H1 (cell line): Measurements from ENCODE around the gene VPS51. TPM values are rescaled to one million over a fixed set of nuclear protein-coding genes. Genes with fewer than 3 reads are reported as not detected.

Experiments used
- CTCF ChIA-PET: fragments of 300-600 bp; sonication (Branson Sonifier 250); formaldehyde crosslinking; loops from one replicate; lab custom pipeline; 2021; ENCODE audit not compliant: partially characterized antibody; lab: Charles Lee
- POLR2A ChIA-PET: fragments of 300-600 bp; sonication (Branson Sonifier 250); formaldehyde crosslinking; loops from one replicate; lab custom pipeline; 2021; ENCODE audit warnings: inconsistent platforms; ENCODE audit not compliant: partially characterized antibody; lab: Charles Lee
- DNase-seq, 2 experiments: peaks; one replicate each; pipeline versions ENCODE4 v3.0.0 to v3.0.0-alpha.2; 2010 to 2022; ENCODE audit warnings: low spot score in 2 of 2, low read depth in 1 of 2, mixed read lengths in 1 of 2
- FAIRE-seq: peaks from 2 replicates; lab custom pipeline; 2011; peaks lifted over from hg19 to GRCh38; lab: Jason Lieb, UNC
- H2AFZ ChIP-seq: 2 replicates; pipeline ENCODE4 v1.8.1; 2012; ENCODE audit warnings: low read length, inconsistent platforms
- H2AK5ac ChIP-seq: 2 replicates; pipeline ENCODE4 v1.6.1; 2013; ENCODE audit warnings: low read depth, low read length
- H2BK120ac ChIP-seq: replicated peaks from 2 replicates; pipeline ENCODE3; 2013; ENCODE audit warnings: low read depth, low read length, inconsistent platforms
- H2BK12ac ChIP-seq: 2 replicates; pipeline ENCODE4 v1.6.1; 2013; ENCODE audit warnings: low read depth, low read length
- H2BK15ac ChIP-seq: 2 replicates; pipeline ENCODE4 v1.6.1; 2013; ENCODE audit warnings: low read length
- H2BK20ac ChIP-seq: 2 replicates; pipeline ENCODE4 v1.6.1; 2013; ENCODE audit warnings: low read length
- H2BK5ac ChIP-seq: 2 replicates; pipeline ENCODE4 v1.6.1; 2013; ENCODE audit warnings: low read depth, low read length
- H3K14ac ChIP-seq: 2 replicates; pipeline ENCODE4 v1.6.1; 2013; ENCODE audit warnings: inconsistent platforms; ENCODE audit not compliant: insufficient read length
- H3K18ac ChIP-seq: 2 replicates; pipeline ENCODE4 v1.6.1; 2013; ENCODE audit warnings: low read length; ENCODE audit errors: extremely low read depth
- H3K23ac ChIP-seq: 2 replicates; pipeline ENCODE4 v1.6.1; 2013; ENCODE audit warnings: inconsistent platforms; ENCODE audit not compliant: insufficient read length
- H3K23me2 ChIP-seq: 2 replicates; pipeline ENCODE4 v1.6.1; 2013; ENCODE audit warnings: low read depth, low read length
- H3K27ac ChIP-seq: 2 replicates; pipeline ENCODE4 v1.6.1; 2011; ENCODE audit warnings: low read depth, low read length, inconsistent platforms
- H3K27me3 ChIP-seq, 4 experiments: replicated peaks in 1 of 4; 1 replicate in 1 of 4; 2 replicates in 3 of 4; pipeline versions ENCODE4 v1.6.1 to v1.8.1; 2011 to 2013; ENCODE audit warnings: low read length in 3 of 4, mild to moderate bottlenecking in 3 of 4, inconsistent platforms in 2 of 4, mixed read lengths in 2 of 4, moderate library complexity in 1 of 4; ENCODE audit not compliant: control insufficient read depth in 3 of 4, insufficient read depth in 3 of 4; ENCODE audit errors: extremely low read depth in 1 of 4
- H3K36me3 ChIP-seq, 4 experiments: 2 replicates each; pipeline versions ENCODE4 v1.6.1 to v1.8.1; 2011 to 2013; ENCODE audit warnings: mild to moderate bottlenecking in 4 of 4, low read length in 3 of 4, moderate library complexity in 2 of 4, control low read depth in 1 of 4, inconsistent platforms in 1 of 4; ENCODE audit not compliant: insufficient read depth in 4 of 4, control insufficient read depth in 2 of 4
- H3K4ac ChIP-seq: replicated peaks from 2 replicates; pipeline ENCODE3; 2013; ENCODE audit warnings: low read length, low read depth, mixed read lengths, inconsistent platforms; ENCODE audit not compliant: insufficient read length
- H3K4me1 ChIP-seq, 4 experiments: replicated peaks in 1 of 4; 1 replicate in 1 of 4; 2 replicates in 3 of 4; pipeline versions ENCODE4 v1.6.1 to v1.8.1; 2011 to 2013; ENCODE audit warnings: low read length in 3 of 4, inconsistent platforms in 2 of 4, mixed read lengths in 1 of 4; ENCODE audit not compliant: insufficient read depth in 4 of 4, control insufficient read depth in 3 of 4
- H3K4me2 ChIP-seq, 2 experiments: 2 replicates each; pipeline versions ENCODE4 v1.6.1 to v1.8.1; 2011 to 2013; ENCODE audit warnings: low read depth in 2 of 2, low read length in 2 of 2, control low read depth in 1 of 2, inconsistent platforms in 1 of 2, mild to moderate bottlenecking in 1 of 2; ENCODE audit not compliant: insufficient read depth in 1 of 2
- H3K4me3 ChIP-seq, 4 experiments: fragments of 200-600, 300-600 bp in 1 of 4; sonication (generic), shearing (Covaris generic), sonication (Bioruptor Twin) in 1 of 4; 2 replicates each; pipeline versions ENCODE4 v1.5.1 to v1.8.1; 2011 to 2016; ENCODE audit warnings: low read length in 4 of 4, low read depth in 3 of 4, control low read depth in 2 of 4, inconsistent platforms in 2 of 4, mild to moderate bottlenecking in 2 of 4, mixed read lengths in 1 of 4, moderate library complexity in 1 of 4; ENCODE audit not compliant: insufficient read depth in 2 of 4; ENCODE audit errors: extremely low read depth in 1 of 4
- H3K56ac ChIP-seq: replicated peaks from 2 replicates; pipeline ENCODE3; 2013; ENCODE audit warnings: low read depth, mild to moderate bottlenecking, mixed read lengths, low read length, inconsistent platforms; ENCODE audit not compliant: insufficient read length
- H3K79me1 ChIP-seq: 2 replicates; pipeline ENCODE4 v1.6.1; 2013; ENCODE audit warnings: low read depth, low read length, control low read depth
- H3K79me2 ChIP-seq, 2 experiments: 2 replicates each; pipeline versions ENCODE4 v1.6.1 to v1.8.1; 2012 to 2013; ENCODE audit warnings: low read length in 2 of 2, mild to moderate bottlenecking in 2 of 2, inconsistent platforms in 1 of 2; ENCODE audit not compliant: insufficient read depth in 2 of 2, control insufficient read depth in 1 of 2
- H3K9ac ChIP-seq, 4 experiments: replicated peaks in 1 of 4; 1 replicate in 1 of 4; 2 replicates in 3 of 4; pipeline versions ENCODE4 v1.6.1 to v1.8.1; 2011 to 2013; ENCODE audit warnings: low read depth in 3 of 4, low read length in 3 of 4, control low read depth in 2 of 4, mild to moderate bottlenecking in 2 of 4, moderate library complexity in 2 of 4, inconsistent platforms in 1 of 4; ENCODE audit errors: extremely low read depth in 1 of 4
- H3K9me3 ChIP-seq, 2 experiments: 2 replicates each; pipeline versions ENCODE4 v1.6.1 to v1.8.1; 2012 to 2013; ENCODE audit warnings: mild to moderate bottlenecking in 2 of 2, moderate library complexity in 2 of 2, control low read depth in 1 of 2, inconsistent platforms in 1 of 2, low read depth in 1 of 2, low read length in 1 of 2, mixed read lengths in 1 of 2; ENCODE audit not compliant: insufficient read depth in 2 of 2
- H4K20me1 ChIP-seq, 2 experiments: replicated peaks in 1 of 2; 2 replicates each; pipeline versions ENCODE3 to v1.8.1; 2011 to 2013; ENCODE audit warnings: inconsistent platforms in 2 of 2, low read length in 2 of 2, mild to moderate bottlenecking in 1 of 2; ENCODE audit not compliant: insufficient read depth in 2 of 2, control insufficient read depth in 1 of 2
- H4K5ac ChIP-seq: 2 replicates; pipeline ENCODE4 v1.6.1; 2013; ENCODE audit warnings: low read length, low read depth, mixed read lengths, inconsistent platforms; ENCODE audit not compliant: insufficient read length
- H4K8ac ChIP-seq: 2 replicates; pipeline ENCODE4 v1.8.0; 2013; ENCODE audit warnings: mild to moderate bottlenecking, moderate library complexity, low read length, inconsistent platforms; ENCODE audit not compliant: insufficient read depth; ENCODE audit errors: extremely low read depth
- H4K91ac ChIP-seq: replicated peaks from 2 replicates; pipeline ENCODE3; 2013; ENCODE audit warnings: low read length, mixed read lengths, inconsistent platforms; ENCODE audit not compliant: insufficient read length
- CHD2 ChIP-seq: IDR thresholded peaks from 2 replicates; pipeline ENCODE4 v1.6.1; 2012; ENCODE audit warnings: low read length, improper control_type of control experiment
- CTCF ChIP-seq, 3 experiments: IDR thresholded peaks; 1 replicate in 2 of 3; 2 replicates in 1 of 3; pipeline versions ENCODE4 v1.5.1 to v1.6.1; 2011; ENCODE audit warnings: low read length in 3 of 3, mild to moderate bottlenecking in 3 of 3, inconsistent platforms in 2 of 3, low read depth in 1 of 3, moderate library complexity in 1 of 3; ENCODE audit not compliant: insufficient read depth in 1 of 3; ENCODE audit errors: control extremely low read depth in 1 of 3
- FOSL1 ChIP-seq: IDR thresholded peaks from 2 replicates; pipeline ENCODE4 v1.6.1; 2011; ENCODE audit warnings: mild to moderate bottlenecking, low read depth, low read length, moderate library complexity; ENCODE audit not compliant: insufficient read depth
- KDM5A ChIP-seq: fragments of 200-600 bp; IDR thresholded peaks from 2 replicates; pipeline ENCODE4 v1.7.1; 2012; ENCODE audit warnings: mild to moderate bottlenecking, low read length, inconsistent platforms, mixed read lengths
- MAFK ChIP-seq: IDR thresholded peaks from 2 replicates; pipeline ENCODE4 v1.6.1; 2012; ENCODE audit warnings: low read depth, mild to moderate bottlenecking, improper control_type of control experiment, low read length
- POLR2A ChIP-seq, 2 experiments: IDR thresholded peaks; 1 replicate in 1 of 2; 2 replicates in 1 of 2; pipeline ENCODE4 v1.6.1; 2011; ENCODE audit warnings: low read depth in 2 of 2, low read length in 2 of 2, mild to moderate bottlenecking in 2 of 2; ENCODE audit errors: control extremely low read depth in 1 of 2
- RFX5 ChIP-seq: IDR thresholded peaks from 2 replicates; pipeline ENCODE4 v1.6.1; 2011; ENCODE audit warnings: low read depth, low read length, improper control_type of control experiment, borderline replicate concordance
- SIRT6 ChIP-seq: IDR thresholded peaks from one replicate; pipeline ENCODE4 v1.7.1; 2012; ENCODE audit warnings: low read length, inconsistent platforms
- SIX5 ChIP-seq: IDR thresholded peaks from 2 replicates; pipeline ENCODE4 v1.6.1; 2011; ENCODE audit warnings: mild to moderate bottlenecking, low read depth, low read length
- SRF ChIP-seq: IDR thresholded peaks from 2 replicates; pipeline ENCODE4 v1.6.1; 2011; ENCODE audit warnings: mild to moderate bottlenecking, low read depth, low read length, moderate library complexity
- TBP ChIP-seq: IDR thresholded peaks from 2 replicates; pipeline ENCODE4 v1.6.1; 2011; ENCODE audit warnings: low read depth, low read length, improper control_type of control experiment
- USF2 ChIP-seq: IDR thresholded peaks from 2 replicates; pipeline ENCODE4 v1.6.1; 2011; ENCODE audit warnings: low read length, improper control_type of control experiment
- polyA plus RNA-seq, 7 experiments: library from polyadenylated mRNA; depleted of rRNA in 3 of 7; stranded (reverse) in 5 of 7; unstranded in 2 of 7; fragments of >200 nt in 5 of 7; fragments of 200-250 nt in 2 of 7; gene quantifications; 1 replicate in 5 of 7; 2 replicates in 1 of 7; 4 replicates in 1 of 7; pipeline versions ENCODE4 v1.2.1 to v1.2.3, GENCODE V29; 2011 to 2013; ENCODE audit warnings: missing spikeins in 2 of 7, mixed read lengths in 2 of 7
- total RNA-seq: library from RNA; stranded (reverse); fragmentation: NEBNext Ultra II Directional; extraction: Animal tissue kit (Norgen Biotek cat#: 25700); gene quantifications from 2 replicates; pipeline ENCODE4 v1.2.1, GENCODE V29; 2021

VPS51 gene
- total and polyA plus RNA-seq, 2 of the 8 experiments (the other 6 are each of a cell fraction or from before 2014, with no cell fraction given), result 97.4 to 142 TPM

GRCh38 chr11:65119670-65119995, 23.6 kb downstream of the VPS51 start:
- no peaks in the 10 kb centered on the region for H3K9me3 ChIP-seq
- no peak overlapping the region for H3K56ac ChIP-seq
- H3K18ac ChIP-seq, result no peak overlapping the region
- no peak overlapping the region for H2BK15ac ChIP-seq
- no peaks in the 10 kb centered on the region for H3K27me3 ChIP-seq
- peaks cover 8% of the 10 kb centered on the region; the same call in 1 of the 2 replicates for H3K23me2 ChIP-seq
- no peak overlapping the region for H3K27ac ChIP-seq
- H3K79me1 ChIP-seq, result peaks cover 13% of the 10 kb centered on the region
- H4K5ac ChIP-seq, result no peak overlapping the region
- H3K4ac ChIP-seq, result no peak overlapping the region
- H3K14ac ChIP-seq, result no peak overlapping the region
- no peak overlapping the region for H2BK20ac ChIP-seq
- DNase-seq (no peak), FAIRE-seq (no peak)
- ChIA-PET CTCF (interaction anchor here (0.6 to 3.0 kb wide), 8 partner anchors 9 to 272 kb away, joined by 3 to 14 read pairs (median 4); partner anchors contain the start of gene TM7SF2), POLR2A (interaction anchor here (1.1 to 17.4 kb wide), 6 partner anchors 12 to 72 kb away, joined by 3 to 305 read pairs (median 20); partner anchors contain the start of genes CAPN1, SYVN1 and VPS51)
- no peak overlapping the region for H2AK5ac ChIP-seq
- no peak overlapping the region for H2BK120ac ChIP-seq
- H3K36me3 ChIP-seq, result peaks cover 11 to 36% (median 20%) of the 10 kb centered on the region in 4 experiments
- no peak overlapping the region for H4K91ac ChIP-seq
- H4K20me1 ChIP-seq, result peaks cover 4 to 6% of the 10 kb centered on the region in 2 experiments
- H3K23ac ChIP-seq, result no peak overlapping the region
- H4K8ac ChIP-seq, result no peak overlapping the region
- H3K9ac ChIP-seq, result no peak overlapping the region
- H3K4me3 ChIP-seq, result no peak overlapping the region
- H3K4me2 ChIP-seq, result no peak overlapping the region
- H3K4me1 ChIP-seq, result peaks cover 0 to 13% (median 8%) of the 10 kb centered on the region in 4 experiments; a peak in 6 of 7 replicates
- peaks cover 6 to 41% of the 10 kb centered on the region in 2 experiments for H3K79me2 ChIP-seq
- H2BK12ac ChIP-seq, result no peak overlapping the region
- H2BK5ac ChIP-seq, result no peak overlapping the region
- no peak overlapping the region for H2AFZ ChIP-seq
- TF ChIP-seq POLR2A (IDR thresholded peaks at IDR 0.05; ENCODE audit: control extremely low read depth in 1 of 2, low read depth in 2 of 2, low read length in 2 of 2) (no peak), CHD2 (no peak), MAFK (no peak), KDM5A (no peak), RFX5 (no peak), CTCF (IDR thresholded peaks at IDR 0.05; ENCODE audit: control extremely low read depth in 1 of 3, insufficient read depth in 1 of 3, low read depth in 1 of 3, low read length in 3 of 3) (no peak), TBP (no peak), SRF (no peak), SIX5 (no peak), SIRT6 (no peak), FOSL1 (no peak), USF2 (no peak)
